ENCODE results near the gene MRPL50.

Gene MRPL50

DNA sequence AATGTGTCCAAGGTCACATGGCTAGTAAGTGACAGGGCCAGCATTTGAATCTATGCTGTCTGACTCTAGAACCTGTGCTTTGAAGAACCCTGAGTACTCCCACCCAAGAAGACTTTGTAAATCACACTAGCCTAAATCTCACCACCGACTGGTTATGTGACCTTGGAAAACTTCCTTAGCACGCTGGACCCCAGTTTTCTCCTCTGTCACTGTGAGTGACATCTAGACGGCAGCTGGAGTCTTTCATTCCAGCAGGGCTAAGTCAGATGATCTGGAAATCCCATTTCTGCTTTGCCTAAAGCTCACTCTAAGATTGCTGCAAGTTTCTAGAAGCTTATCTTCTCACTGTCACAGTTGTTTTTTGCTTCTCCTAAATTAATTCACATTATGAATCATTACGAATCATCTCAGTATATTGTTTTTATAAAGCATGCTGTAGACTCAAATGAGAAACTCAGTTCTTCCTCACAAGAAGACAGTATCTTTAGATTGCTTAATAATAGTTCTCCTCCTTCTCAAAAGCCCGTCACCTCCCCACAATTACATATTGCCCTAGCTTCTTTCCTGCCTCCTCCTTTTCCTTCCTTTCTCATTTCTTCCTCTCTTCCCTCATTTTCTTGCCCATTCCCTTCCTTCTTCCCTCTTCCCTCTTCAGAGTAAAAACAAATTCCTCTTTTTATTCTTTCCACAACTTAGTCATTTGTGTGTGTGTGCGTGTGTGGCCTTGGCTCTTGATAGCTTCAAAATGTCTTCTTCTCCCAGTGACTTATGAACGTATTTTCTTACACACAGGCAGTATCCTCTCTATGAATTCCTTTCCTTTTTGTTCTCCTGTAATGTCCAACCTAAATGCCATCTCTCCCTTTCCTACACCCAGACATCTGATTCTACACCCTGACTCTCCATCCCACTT lies 20.4 kb upstream of the MRPL50 start:
- no CpG with 5 or more reads among the region's 7 CpGs for WGBS (ENCODE audit: insufficient coverage, insufficient read length)
- Histone ChIP-seq H3K9me3 (ENCODE audit: control insufficient read depth, insufficient read depth, low read length) (no peaks in the 10 kb centered on the region), H3K4me1 (ENCODE audit: control insufficient read depth, insufficient read depth, low read length) (no peaks in the 10 kb centered on the region), H3K27ac (ENCODE audit: low read length) (no peak overlapping the region), H3K27me3 (ENCODE audit: control insufficient read depth, insufficient read depth, low read length) (no peaks in the 10 kb centered on the region), H3K4me3 (ENCODE audit: low read length) (no peak overlapping the region), H3K36me3 (ENCODE audit: control insufficient read depth, insufficient read depth, low read length) (no peaks in the 10 kb centered on the region)
- no peak for DNase-seq (ENCODE audit: low read depth, low spot score)

DNA sequence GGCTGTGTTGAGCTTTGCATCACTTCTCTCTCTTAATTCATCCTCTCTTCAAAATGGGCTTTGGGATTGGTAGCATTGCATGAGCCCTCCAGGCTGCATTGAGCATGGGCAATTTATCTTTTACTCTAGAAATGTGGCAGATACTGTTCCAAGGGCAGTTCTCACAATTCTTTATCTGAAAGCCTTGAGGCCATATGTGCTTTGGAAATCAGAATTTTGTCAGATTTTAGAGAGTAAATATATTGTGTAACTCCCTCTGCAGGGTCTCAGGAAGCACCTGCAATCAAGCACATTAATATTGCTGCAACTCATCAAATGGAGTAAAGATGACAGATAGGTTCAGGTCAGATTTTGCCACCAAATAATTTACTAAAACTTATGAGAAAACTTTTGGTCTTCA lies 19.6 kb upstream of the MRPL50 start:
- Histone ChIP-seq H3K9me3 (ENCODE audit: control insufficient read depth, insufficient read depth, low read length) (no peaks in the 10 kb centered on the region), H3K27ac (ENCODE audit: low read length) (no peak overlapping the region), H3K27me3 (ENCODE audit: control insufficient read depth, insufficient read depth, low read length) (no peaks in the 10 kb centered on the region), H3K4me1 (ENCODE audit: control insufficient read depth, insufficient read depth, low read length) (no peaks in the 10 kb centered on the region), H3K4me3 (ENCODE audit: low read length) (no peak overlapping the region), H3K36me3 (ENCODE audit: control insufficient read depth, insufficient read depth, low read length) (no peaks in the 10 kb centered on the region)
- no peak for DNase-seq (ENCODE audit: low read depth, low spot score)

DNA sequence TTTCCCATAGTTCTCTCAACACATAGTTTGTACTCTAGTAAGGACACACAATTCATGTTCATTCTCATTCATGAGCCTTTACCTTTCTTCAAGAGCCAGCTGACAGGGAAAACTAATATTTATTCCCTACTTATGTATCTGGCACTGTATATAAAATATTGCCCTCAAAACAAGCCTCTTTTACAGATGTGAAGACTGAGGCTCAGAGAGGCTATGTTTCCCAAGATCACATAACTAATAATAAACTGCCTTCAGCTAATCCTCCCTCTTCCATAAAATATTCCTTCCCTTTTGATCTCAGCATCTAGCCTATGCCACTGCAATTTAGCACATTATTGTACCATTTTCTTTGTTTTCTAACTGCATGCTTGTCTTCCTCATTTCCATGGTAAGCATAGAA lies 19.0 kb upstream of the MRPL50 start:
- no peaks in the 10 kb centered on the region for H3K9me3 ChIP-seq (ENCODE audit: control insufficient read depth, insufficient read depth, low read length)
- H3K4me3 ChIP-seq (ENCODE audit: low read length): no peak overlapping the region
- H3K27ac ChIP-seq (ENCODE audit: low read length): no peak overlapping the region
- no peaks in the 10 kb centered on the region for H3K36me3 ChIP-seq (ENCODE audit: control insufficient read depth, insufficient read depth, low read length)
- no peaks in the 10 kb centered on the region for H3K4me1 ChIP-seq (ENCODE audit: control insufficient read depth, insufficient read depth, low read length)
- no peaks in the 10 kb centered on the region for H3K27me3 ChIP-seq (ENCODE audit: control insufficient read depth, insufficient read depth, low read length)
- no peak for DNase-seq (ENCODE audit: low read depth, low spot score)

DNA sequence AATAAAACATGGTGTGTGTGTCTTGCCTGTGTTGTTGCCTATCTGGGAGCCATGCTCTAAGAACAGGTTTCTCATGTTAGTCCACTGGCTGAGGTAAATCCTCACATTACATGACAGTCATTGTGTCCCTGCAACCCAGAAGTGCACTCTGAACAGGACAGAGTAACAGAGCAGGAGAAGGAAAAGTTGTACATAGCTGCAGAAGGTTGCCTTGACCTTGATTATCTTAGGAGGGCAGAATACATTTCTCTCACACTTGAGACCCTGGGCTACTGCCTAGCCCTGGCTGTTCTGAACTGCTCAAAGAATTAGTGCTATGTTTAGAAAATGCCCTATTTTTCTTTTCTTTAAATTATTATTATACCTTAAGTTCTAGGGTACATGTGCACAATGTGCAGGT lies 17.2 kb upstream of the MRPL50 start:
- Histone ChIP-seq H3K4me1 (ENCODE audit: control insufficient read depth, insufficient read depth, low read length) (no peaks in the 10 kb centered on the region), H3K27me3 (ENCODE audit: control insufficient read depth, insufficient read depth, low read length) (no peaks in the 10 kb centered on the region), H3K27ac (ENCODE audit: low read length) (no peak overlapping the region), H3K36me3 (ENCODE audit: control insufficient read depth, insufficient read depth, low read length) (no peaks in the 10 kb centered on the region), H3K4me3 (ENCODE audit: low read length) (no peak overlapping the region), H3K9me3 (ENCODE audit: control insufficient read depth, insufficient read depth, low read length) (no peaks in the 10 kb centered on the region)
- no peak for DNase-seq (ENCODE audit: low read depth, low spot score)

DNA sequence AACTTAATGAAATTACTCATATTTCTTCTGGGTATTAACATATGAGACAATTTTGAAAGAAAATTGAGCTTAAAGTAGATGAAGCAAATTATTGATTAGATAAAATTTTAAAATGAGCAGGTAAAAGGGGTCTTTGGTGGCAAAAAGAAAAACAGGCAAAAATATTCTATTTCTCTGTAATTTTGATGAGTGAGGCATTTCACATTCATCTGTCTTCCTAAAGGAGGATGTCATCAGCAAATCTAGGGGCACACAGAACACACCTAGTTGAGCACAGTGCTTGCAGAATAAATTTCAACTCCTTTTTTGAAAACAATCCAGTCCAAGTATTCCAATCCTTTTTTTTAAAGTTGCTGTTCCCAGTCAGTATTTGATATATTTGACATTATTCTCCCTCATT lies 16.4 kb upstream of the MRPL50 start:
- Histone ChIP-seq H3K36me3 (ENCODE audit: control insufficient read depth, insufficient read depth, low read length) (no peaks in the 10 kb centered on the region), H3K9me3 (ENCODE audit: control insufficient read depth, insufficient read depth, low read length) (no peaks in the 10 kb centered on the region), H3K27ac (ENCODE audit: low read length) (no peak overlapping the region), H3K4me1 (ENCODE audit: control insufficient read depth, insufficient read depth, low read length) (no peaks in the 10 kb centered on the region), H3K4me3 (ENCODE audit: low read length) (no peak overlapping the region), H3K27me3 (ENCODE audit: control insufficient read depth, insufficient read depth, low read length) (no peaks in the 10 kb centered on the region)
- no peak for DNase-seq (ENCODE audit: low read depth, low spot score)

DNA sequence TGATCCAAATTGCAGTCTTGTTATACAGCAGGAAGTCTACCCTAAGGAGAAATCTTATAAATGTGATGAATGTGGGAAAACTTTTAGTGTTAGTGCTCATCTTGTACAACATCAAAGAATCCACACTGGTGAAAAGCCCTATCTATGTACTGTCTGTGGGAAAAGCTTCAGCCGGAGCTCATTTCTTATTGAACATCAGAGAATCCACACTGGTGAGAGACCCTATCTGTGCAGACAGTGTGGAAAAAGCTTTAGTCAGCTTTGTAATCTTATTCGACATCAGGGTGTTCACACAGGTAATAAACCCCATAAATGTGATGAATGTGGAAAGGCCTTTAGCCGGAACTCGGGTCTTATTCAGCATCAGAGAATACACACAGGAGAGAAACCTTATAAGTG lies 10.7 kb upstream of the MRPL50 start:
- Histone ChIP-seq H3K9me3 (ENCODE audit: control insufficient read depth, insufficient read depth, low read length) (peaks cover 14% of the 10 kb centered on the region), H3K36me3 (ENCODE audit: control insufficient read depth, insufficient read depth, low read length) (peaks cover 20% of the 10 kb centered on the region; the same call in 1 of the 2 replicates), H3K4me1 (ENCODE audit: control insufficient read depth, insufficient read depth, low read length) (no peaks in the 10 kb centered on the region), H3K27ac (ENCODE audit: low read length) (no peak overlapping the region), H3K27me3 (ENCODE audit: control insufficient read depth, insufficient read depth, low read length) (no peaks in the 10 kb centered on the region), H3K4me3 (ENCODE audit: low read length) (no peak overlapping the region)
- WGBS (ENCODE audit: insufficient coverage, insufficient read length): no CpG with 5 or more reads among the region's 4 CpGs
- DNase-seq (ENCODE audit: low read depth, low spot score): no peak

DNA sequence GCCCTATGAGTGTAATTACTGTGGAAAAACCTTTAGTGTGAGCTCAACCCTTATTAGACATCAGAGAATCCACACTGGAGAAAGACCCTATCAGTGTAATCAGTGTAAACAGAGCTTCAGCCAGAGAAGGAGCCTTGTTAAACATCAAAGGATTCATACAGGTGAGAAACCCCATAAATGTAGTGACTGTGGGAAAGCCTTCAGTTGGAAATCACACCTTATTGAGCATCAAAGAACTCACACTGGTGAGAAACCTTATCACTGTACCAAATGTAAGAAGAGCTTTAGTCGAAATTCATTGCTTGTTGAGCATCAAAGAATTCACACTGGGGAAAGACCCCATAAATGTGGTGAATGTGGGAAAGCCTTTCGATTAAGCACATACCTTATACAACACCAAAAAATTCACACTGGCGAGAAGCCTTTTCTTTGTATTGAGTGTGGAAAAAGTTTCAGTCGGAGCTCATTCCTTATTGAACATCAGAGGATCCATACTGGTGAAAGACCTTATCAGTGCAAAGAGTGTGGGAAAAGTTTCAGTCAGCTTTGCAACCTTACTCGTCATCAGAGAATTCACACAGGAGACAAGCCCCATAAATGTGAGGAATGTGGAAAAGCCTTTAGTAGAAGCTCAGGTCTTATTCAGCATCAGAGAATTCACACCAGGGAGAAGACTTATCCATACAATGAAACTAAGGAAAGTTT lies 10.1 kb upstream of the MRPL50 start:
- Histone ChIP-seq H3K27ac (ENCODE audit: low read length) (no peak overlapping the region), H3K4me3 (ENCODE audit: low read length) (no peak overlapping the region), H3K36me3 (ENCODE audit: control insufficient read depth, insufficient read depth, low read length) (peaks cover 20% of the 10 kb centered on the region; the same call in 1 of the 2 replicates), H3K9me3 (ENCODE audit: control insufficient read depth, insufficient read depth, low read length) (peaks cover 14% of the 10 kb centered on the region), H3K27me3 (ENCODE audit: control insufficient read depth, insufficient read depth, low read length) (no peaks in the 10 kb centered on the region), H3K4me1 (ENCODE audit: control insufficient read depth, insufficient read depth, low read length) (no peaks in the 10 kb centered on the region)
- no peak for DNase-seq (ENCODE audit: low read depth, low spot score)
- WGBS (ENCODE audit: insufficient coverage, insufficient read length): no CpG with 5 or more reads among the region's 5 CpGs

DNA sequence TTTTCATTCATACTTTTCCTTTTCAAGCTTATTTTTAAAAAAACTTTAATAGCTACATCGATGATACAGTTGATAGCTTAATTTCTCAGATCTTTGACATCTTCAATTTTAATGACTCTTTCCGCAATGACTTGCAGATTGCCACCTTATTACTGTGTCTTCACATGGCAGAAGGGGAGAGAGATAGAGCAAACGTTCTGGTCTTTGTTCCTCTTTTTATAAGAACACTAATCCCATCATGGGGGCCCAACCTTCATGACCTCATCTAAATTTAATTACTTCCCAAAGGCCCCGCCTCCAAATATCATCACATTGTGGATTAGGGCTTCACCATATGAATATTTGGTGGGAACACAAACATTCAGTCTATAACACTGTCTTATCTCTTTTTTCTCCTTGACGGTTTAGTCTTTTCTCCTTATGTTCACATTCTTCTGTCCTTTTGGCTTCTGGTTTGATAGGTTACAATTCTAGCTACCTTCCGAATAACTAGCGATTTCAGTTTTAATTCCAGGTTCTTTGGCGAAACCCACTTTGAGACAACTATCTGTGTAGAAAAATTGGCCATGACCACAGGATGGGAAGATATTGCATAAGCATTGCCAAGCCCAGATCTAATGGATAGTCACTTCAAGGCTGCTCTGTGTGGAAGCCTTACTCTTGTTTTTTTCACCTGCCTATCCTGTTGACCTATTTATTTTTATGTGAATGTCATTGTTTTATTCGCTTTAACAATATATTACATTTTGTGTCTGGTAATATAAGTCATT lies 5.3 kb upstream of the MRPL50 start:
- no peak overlapping the region for H3K27ac ChIP-seq (ENCODE audit: low read length)
- H3K4me3 ChIP-seq (ENCODE audit: low read length): no peak overlapping the region
- H3K27me3 ChIP-seq (ENCODE audit: control insufficient read depth, insufficient read depth, low read length): no peaks in the 10 kb centered on the region
- WGBS (ENCODE audit: insufficient coverage, insufficient read length): no CpG with 5 or more reads among the region's 9 CpGs
- peaks cover 14% of the 10 kb centered on the region; the same call in 1 of the 2 replicates for H3K36me3 ChIP-seq (ENCODE audit: control insufficient read depth, insufficient read depth, low read length)
- no peak for DNase-seq (ENCODE audit: low read depth, low spot score)
- H3K4me1 ChIP-seq (ENCODE audit: control insufficient read depth, insufficient read depth, low read length): no peaks in the 10 kb centered on the region
- H3K9me3 ChIP-seq (ENCODE audit: control insufficient read depth, insufficient read depth, low read length): peaks cover 6% of the 10 kb centered on the region; the same call in 1 of the 2 replicates

DNA sequence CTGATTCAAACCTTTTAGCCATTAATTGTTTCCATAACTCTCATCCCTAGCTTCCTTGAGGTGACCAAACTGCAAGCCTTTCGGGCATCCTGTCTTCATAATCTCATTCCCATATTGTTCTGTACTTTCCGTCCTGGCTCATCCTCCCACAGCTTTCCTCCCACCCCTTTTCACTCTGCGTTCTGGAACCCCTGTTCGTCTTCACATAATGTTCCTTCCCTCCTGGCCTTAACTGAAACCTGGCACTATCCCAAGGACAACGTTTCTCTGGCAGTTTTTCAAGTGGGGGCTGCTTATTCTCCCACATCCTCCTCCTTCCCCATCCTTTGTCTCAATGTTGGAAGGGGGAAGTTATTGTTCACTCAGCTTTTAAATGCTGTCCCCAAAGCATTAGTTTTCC lies 1.7 kb upstream of the MRPL50 start:
- DNase-seq (ENCODE audit: low read depth, low spot score): no peak
- no peaks in the 10 kb centered on the region for H3K36me3 ChIP-seq (ENCODE audit: control insufficient read depth, insufficient read depth, low read length)

DNA sequence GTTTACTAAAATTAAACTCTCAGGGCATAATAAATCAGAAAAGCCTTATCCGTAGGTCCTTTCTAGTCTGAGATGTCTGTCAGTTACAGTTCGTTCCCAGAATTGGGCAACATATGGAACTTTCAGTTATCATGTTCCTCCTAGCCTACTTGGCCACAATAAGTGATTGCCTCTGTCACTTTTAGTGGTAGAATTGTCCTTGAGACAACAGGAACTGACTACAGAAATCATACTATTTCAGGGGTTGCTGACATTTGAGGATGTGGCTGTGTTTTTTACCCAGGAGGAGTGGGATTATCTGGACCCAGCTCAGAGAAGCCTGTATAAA lies 1.2 kb upstream of the MRPL50 start:
- H3K27ac ChIP-seq (ENCODE audit: low read length): no peak overlapping the region
- no peaks in the 10 kb centered on the region for H3K4me1 ChIP-seq (ENCODE audit: control insufficient read depth, insufficient read depth, low read length)
- H3K36me3 ChIP-seq (ENCODE audit: control insufficient read depth, insufficient read depth, low read length): no peaks in the 10 kb centered on the region
- peak overlapping the region; percentile 58; the same call in 1 of the 2 replicates for H3K4me3 ChIP-seq (ENCODE audit: low read length)
- no CpG with 5 or more reads among the region's 2 CpGs for WGBS (ENCODE audit: insufficient coverage, insufficient read length)
- DNase-seq (ENCODE audit: low read depth, low spot score): no peak
- no peaks in the 10 kb centered on the region for H3K27me3 ChIP-seq (ENCODE audit: control insufficient read depth, insufficient read depth, low read length)
- H3K9me3 ChIP-seq (ENCODE audit: control insufficient read depth, insufficient read depth, low read length): no peaks in the 10 kb centered on the region

More for the DNA sequence above, 1.7 kb upstream of the MRPL50 start:
- no CpG with 5 or more reads among the region's 5 CpGs for WGBS (ENCODE audit: insufficient coverage, insufficient read length)
- Histone ChIP-seq H3K4me1 (ENCODE audit: control insufficient read depth, insufficient read depth, low read length) (no peaks in the 10 kb centered on the region), H3K9me3 (ENCODE audit: control insufficient read depth, insufficient read depth, low read length) (no peaks in the 10 kb centered on the region), H3K4me3 (ENCODE audit: low read length) (no peak overlapping the region), H3K27me3 (ENCODE audit: control insufficient read depth, insufficient read depth, low read length) (no peaks in the 10 kb centered on the region), H3K27ac (ENCODE audit: low read length) (no peak overlapping the region)

All from iPS DF 6.9 (cell line).